Measurements from ENCODE around the gene SLCO2A1.
A peak's percentile ranks its signal among the peaks of the same experiment; 100 is the strongest.

Gene SLCO2A1

GRCh38 chr3:134060561-134061385 is 31.0 kb upstream of the SLCO2A1 start:
- FAIRE-seq, result no peak

DNA sequence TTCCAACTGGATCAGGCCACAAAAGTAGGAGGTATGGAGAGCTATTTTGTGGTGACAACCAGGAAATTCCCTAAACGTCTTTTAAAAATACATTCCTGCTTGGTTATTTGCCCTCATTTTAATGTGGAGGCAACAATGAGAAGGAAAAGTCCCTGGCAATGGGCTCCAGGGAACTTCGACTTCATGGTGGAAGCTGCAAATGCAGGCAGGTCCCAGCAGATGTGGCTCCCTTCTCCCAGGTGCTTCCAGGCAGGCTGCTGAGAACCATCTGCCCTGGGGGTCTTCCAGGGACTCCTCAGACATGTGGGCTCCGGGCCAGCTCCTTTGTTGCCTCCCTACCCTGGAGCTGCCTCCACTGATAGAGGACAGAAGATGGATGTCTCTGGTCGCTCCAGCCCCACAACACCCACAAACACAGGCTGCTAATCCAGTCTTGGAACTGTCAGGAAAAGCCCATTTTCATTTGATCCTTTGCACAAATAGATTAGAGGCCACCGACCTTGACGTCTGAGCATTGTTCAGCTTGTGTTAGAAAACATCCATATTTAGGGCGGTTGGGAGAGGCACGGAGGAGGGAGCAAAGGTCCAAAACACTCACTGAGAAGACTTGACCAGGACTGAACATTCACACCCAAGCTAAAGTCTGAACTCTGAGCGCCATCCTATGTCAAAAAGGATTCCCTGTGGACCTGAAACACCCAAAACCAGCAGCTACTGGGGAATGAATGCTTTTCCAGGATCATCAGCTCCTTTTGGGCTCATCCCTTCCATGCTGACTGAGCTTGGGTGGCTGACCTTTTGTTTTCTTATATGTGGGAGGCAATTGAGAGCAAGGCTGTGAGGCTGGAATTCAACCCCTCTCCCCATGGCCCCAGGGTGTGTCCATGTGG is 30.2 kb upstream of the SLCO2A1 start:
- FAIRE-seq, result no peak

DNA sequence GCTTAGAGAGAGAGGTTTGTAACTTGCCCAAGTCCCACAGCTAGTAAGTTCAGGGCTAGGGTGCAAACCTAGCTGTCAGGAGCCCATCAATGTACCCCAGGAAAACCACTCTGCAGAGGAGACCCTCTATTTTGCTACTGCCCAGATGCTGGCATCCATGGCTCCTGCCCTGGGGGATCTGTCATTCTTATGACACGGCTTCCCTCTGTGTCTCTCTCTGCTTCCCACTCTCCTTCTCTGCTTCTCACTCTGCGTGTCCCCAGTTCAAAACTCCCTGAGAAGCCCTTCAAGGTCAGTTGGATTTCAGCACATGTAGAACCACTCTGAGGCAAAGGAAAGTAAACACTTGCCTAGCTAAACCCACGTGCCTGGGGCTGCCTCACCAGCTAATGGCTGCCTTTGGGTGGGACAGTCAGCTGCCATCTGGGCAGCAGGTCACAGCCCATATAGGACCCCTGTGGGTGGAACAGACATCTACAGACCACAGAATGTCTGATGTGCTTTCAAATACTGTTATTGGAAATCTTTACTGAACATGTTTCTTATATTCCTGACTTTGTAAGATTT is 29.4 kb upstream of the SLCO2A1 start:
- FAIRE-seq, result no peak

DNA sequence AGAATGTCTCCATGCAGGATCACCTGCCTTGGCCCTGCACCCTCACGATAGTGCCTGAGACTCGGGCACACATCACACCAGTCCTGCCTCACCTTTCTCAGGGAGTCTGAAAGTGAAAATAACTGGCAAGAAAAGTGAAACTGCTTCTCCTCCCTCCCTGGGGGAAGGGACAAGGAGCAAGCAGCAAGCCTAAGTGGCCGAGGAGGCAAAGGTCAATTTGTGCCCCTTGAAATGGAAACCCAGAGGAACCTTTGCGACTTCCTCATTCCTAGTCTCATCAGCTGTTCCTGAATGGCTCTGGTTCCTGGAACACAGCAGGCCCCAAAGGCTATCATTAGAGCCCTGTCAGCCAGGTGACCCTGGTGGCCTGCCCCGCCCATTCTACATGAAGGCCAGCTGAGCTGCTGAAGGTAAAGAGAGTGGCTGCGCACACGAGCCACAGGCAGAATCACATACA is 28.0 kb upstream of the SLCO2A1 start:
- no peak for FAIRE-seq

- no peak for FAIRE-seq
These were observed 27.4 kb upstream of the SLCO2A1 start for GRCh38 chr3:134057006-134057653.

- no peak for FAIRE-seq
These were observed 26.8 kb upstream of the SLCO2A1 start for GRCh38 chr3:134056464-134056891.

DNA sequence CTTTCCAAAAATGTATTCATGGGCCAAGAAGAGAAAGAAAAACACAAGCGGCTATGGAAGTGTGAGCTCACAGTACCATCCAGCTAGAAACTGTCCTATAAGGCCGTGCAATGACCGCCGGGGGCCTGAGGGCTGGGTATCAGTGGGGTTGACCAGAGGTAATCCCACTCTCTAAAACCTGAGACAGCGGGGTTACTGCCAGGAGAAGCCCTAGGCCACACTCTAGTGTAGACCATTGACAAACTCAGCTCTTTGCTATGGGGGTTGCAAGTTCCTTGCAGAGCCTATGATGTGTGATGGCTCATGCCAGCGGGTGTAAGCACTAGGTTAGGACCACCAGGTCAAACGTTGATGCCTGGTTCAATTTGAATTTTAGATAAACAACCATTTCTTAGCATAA is 25.9 kb upstream of the SLCO2A1 start:
- no peak for FAIRE-seq

- no peak for FAIRE-seq
These were observed 25.2 kb upstream of the SLCO2A1 start for GRCh38 chr3:134054881-134055280.

DNA sequence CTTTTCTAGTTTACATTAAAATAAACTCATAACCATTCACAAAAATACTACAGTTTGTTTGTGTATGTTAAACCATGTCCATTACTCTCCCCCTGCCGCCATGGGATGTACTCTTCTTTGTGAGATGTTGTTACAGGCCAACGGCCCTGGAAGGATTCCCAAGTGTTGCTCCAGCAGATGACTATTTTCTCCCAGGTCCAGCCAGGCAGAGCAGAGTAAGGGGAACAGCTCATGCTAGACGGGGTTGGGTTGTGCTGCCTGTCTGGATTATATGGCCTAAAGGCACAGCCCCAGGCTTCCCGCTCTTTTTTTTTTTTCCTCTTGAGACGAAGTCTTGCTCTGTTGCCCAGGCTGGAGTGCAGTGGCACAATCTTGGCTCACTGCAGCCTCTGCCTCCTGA is 24.5 kb upstream of the SLCO2A1 start:
- no peak for FAIRE-seq

DNA sequence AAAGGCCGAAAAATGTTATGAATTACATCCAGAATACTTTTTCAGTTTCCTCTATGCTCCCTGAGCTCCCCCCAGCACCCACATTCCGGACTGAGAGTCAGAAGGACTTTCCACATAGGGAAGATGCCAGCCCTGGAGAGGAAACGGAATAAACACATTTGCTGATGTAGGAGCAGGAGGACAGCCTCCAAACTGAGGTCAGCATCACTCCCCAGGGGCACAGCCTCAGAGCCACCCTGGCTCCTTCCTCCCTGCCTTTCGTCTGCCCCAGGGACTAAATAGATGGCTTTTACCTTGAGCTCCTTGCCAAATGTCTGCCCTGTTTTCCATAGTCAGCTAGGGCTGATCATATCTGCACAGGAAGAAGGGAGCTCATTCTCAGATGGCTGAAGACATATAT is 22.6 kb upstream of the SLCO2A1 start:
- no peak for FAIRE-seq

DNA sequence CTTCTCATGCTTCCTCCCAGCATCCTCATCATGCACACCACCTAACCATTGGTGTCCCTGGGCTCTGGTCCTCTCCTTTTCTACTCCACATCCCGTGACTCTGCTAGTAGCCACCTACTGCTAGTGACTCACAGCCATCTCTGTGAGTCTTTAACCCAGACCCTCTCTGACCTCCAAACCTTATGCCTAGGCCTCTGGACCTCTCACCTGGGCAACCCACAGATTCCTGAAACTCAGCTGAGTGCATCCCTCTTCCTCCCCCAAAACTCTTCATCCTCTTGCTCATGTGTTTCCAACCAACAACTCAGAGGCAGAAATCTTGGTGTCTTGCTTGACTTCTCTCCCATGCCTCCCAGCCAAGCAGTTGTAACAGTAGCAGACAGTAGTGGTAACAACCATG is 20.0 kb upstream of the SLCO2A1 start:
- no peak for FAIRE-seq

DNA sequence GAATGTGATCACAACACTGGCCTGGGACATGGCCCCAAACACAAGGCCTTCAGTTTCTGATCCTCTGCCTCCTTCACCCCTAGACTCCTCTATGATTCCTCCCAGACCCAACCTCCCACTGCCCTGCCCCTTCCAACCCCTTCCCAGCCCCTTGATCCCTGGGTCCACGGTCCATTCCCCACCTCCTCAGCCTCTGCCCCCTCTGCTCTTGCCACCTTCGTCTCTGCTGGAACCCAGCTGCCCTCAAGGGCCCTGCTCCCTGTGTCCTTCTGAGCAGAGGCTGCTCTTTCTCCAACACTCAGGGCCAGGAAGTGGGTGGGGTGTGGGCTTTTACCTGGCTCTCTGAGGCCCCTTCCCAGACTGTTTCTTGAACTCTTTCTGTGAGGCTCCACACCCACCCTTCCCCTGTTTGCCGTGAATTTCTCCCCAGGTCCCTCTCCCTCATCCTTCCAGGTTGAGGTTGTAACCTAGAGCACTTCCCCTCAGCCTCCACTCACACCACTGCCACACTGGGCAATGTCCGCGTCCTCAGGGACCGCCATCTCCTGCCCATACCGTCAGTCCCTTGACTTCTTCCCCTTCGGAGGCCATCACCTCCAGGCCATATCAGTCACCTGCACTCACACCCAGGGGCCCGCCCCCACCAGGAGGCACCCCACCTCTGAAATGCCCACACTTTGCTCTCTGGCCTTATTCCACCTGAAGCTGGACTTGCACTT is 18.7 kb upstream of the SLCO2A1 start:
- no peak for FAIRE-seq

DNA sequence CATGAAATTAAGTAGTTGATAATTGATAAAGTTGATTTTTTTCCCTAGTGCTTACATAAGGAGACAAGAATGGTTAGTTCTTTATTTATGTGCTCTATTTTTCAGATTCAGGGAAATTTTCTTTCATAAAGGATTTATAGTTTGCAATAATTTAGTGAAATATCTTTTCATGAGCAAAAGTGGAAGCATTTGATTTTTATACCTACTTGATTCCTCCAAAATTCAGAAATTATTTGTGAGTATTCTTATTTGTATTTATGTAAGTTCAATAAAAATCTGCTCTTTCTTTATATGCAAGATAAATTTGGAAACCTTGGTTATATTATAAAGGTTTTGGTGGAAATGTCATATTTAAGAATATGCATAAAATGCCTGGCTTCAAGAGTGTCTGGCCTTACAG is 14.7 kb upstream of the SLCO2A1 start:
- FAIRE-seq, result peak; percentile 39

DNA sequence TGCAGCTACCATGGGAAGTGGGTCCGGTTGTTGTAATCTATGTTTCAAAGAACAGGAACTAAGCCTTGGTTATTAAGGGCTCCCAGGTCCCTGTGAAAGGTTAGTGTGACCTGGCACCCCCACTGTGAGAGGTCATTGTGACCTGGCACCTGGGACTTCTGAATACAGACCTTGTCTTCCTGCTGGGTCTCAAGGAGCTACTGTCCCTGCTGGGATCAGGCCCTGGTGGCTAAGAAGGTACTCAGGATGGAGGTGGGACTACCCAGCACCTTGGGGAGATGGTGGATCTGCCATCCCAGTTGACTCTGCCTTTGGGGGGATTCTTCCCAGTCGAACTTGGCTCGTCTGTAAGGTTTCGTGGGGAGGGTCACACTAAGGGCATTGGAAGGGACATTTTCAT is 10.3 kb upstream of the SLCO2A1 start:
- no peak for FAIRE-seq

GRCh38 chr3:134039161-134039862 is 9.6 kb upstream of the SLCO2A1 start:
- no peak for FAIRE-seq

DNA sequence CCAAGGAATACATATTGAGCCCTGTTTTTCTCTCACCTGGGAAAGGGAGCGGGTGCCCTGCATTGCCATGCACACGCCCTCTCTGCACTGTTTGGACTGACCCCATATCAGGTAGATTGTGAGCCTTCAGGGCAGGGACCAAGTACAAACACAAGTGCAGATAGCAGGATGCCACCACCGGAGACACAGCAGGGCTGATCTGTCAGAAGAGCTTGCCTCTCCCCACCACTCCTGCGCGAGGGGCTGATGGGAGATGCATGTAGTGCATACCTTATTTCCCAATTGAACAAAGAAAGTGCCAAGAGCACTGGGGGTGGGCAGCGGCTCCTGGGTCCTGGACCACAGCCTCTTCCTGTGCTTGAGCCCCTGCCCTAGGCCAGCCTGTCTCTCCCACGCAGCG is 9.0 kb upstream of the SLCO2A1 start:
- no peak for FAIRE-seq

DNA sequence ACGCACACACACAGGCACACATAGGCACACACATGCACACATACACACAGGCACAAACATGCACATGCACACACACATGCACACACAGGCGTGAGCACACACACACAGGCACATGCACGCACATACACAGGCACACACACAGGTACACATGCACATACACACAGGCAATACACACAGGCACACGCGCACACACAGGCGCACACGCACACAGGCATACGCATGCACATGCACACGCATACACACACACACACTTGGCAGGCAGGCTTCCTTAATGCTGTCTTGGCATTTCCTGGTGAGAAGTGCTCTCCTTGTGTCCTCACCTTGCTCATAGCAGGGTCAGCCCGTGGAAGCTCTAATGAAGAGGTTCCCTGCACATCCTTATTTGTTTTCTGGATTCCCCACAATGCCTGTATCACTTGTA is 8.4 kb upstream of the SLCO2A1 start:
- no peak for FAIRE-seq

- no peak for FAIRE-seq
These were observed 7.4 kb upstream of the SLCO2A1 start for GRCh38 chr3:134037168-134037567.

DNA sequence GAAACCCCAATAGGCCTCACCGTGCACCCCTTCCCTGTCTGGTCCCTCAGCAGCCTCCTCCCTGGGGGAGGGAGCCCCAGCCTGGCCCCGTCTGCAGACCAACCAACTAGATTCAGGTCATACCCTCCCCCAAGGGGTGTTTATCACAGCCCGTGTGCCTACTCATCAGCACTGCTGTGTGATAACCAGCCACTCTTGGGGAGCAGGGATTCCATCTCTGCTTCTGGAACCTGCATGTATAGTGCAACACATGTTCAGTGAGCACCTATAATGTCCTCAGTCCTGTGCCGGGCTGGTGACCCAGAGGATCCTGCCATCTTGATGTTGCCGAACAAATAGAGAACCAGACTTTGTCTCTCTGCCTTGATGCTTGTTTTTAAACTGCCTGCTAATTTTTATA is 6.6 kb upstream of the SLCO2A1 start:
- FAIRE-seq, result no peak

DNA sequence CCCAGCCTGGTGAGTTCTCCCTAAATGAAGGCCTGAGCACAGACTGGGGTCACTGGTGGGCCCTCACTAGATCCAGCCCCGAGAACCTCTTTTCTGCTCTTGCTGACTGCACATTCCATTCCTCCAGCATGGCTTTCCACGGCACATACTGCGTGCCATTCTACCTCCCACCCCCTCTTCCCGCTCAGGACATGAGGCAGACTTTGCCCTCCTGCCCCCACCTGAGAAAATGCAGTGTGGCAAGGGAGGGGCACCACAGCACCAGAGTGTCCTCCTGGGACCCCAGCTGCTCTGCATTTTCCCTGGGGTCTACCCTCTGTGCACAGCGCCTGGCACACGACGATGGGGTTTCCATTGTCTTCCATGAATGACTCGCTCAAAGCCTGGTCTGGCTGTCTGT is 6.1 kb upstream of the SLCO2A1 start:
- no peak for FAIRE-seq

GRCh38 chr3:134034005-134034785 is 4.5 kb upstream of the SLCO2A1 start:
- FAIRE-seq, result no peak
